HCT116 (cell line): Measurements from ENCODE around the gene GPR180. TPM values are rescaled to one million over a fixed set of nuclear protein-coding genes. Genes with fewer than 3 reads are reported as not detected.

Experiments
- ATAC-seq: fragments of 200-7000 bp; cut with Tn5 transposase; 2 replicates; pipeline ENCODE4 v1.9.1; 2020; ENCODE audit warnings: mild to moderate bottlenecking, moderate library complexity
- BruUV-seq: library from RNA; stranded (reverse); fragments of 400-500 nt; replicated peaks from 2 replicates; lab custom pipeline; 2021; lab: Mats Ljungman, UMichigan
- CTCF ChIA-PET: fragments of 300-600 bp; sonication (Branson Sonifier 250); formaldehyde crosslinking; loops from one replicate; lab custom pipeline; 2021; ENCODE audit warnings: antibody characterized with exemption; lab: Charles Lee
- POLR2A ChIA-PET: fragments of 300-600, 350-600 bp; sonication (Branson Sonifier 250); formaldehyde crosslinking; loops from one replicate; lab custom pipeline; 2021; ENCODE audit warnings: antibody characterized with exemption; lab: Charles Lee
- RAD21 ChIA-PET, 2 experiments: fragments of 300-600 bp; sonication (Branson Sonifier 250); formaldehyde crosslinking; loops; one replicate each; lab custom pipeline; 2023; ENCODE audit warnings: low total read pairs in 2 of 2; ENCODE audit not compliant: uncharacterized antibody in 2 of 2, unreplicated experiment in 2 of 2, low non-redundant PET in 1 of 2; lab: Charles Lee
- DNase-seq: peaks from one replicate; pipeline ENCODE4 v3.0.0-alpha.2; 2010; ENCODE audit warnings: low read depth, low spot score
- H2AFZ ChIP-seq: fragments of 200-600 bp; shearing (Covaris generic), sonication (generic); 2 replicates; pipeline ENCODE4 v1.6.1; 2017; ENCODE audit warnings: low read depth, mixed run types, mixed read lengths, antibody characterized with exemption, low read length; ENCODE audit not compliant: poor library complexity, severe bottlenecking
- H3K27ac ChIP-seq: 2 replicates; pipeline ENCODE4 v1.5.1; 2012; ENCODE audit warnings: low read depth, low read length
- H3K27me3 ChIP-seq: fragments of 200-600 bp; sonication (generic); 2 replicates; pipeline ENCODE4 v1.6.1; 2016; ENCODE audit warnings: mixed run types, low read length, mixed read lengths; ENCODE audit not compliant: insufficient read depth
- H3K36me3 ChIP-seq, 2 experiments: fragments of 200-500 bp in 1 of 2; fragments of 200-600 bp in 1 of 2; sonication (Bioruptor generic) in 1 of 2; sonication (generic) in 1 of 2; 2 replicates each; pipeline versions ENCODE4 v1.5.1 to v1.6.1; 2014 to 2016; ENCODE audit warnings: low read length in 2 of 2, inconsistent platforms in 1 of 2, mixed read lengths in 1 of 2, mixed run types in 1 of 2; ENCODE audit not compliant: insufficient read depth in 2 of 2, control insufficient read depth in 1 of 2
- H3K4me1 ChIP-seq, 2 experiments: fragments of 200-600 bp in 1 of 2; sonication (generic) in 1 of 2; 2 replicates each; pipeline versions ENCODE4 v1.5.1 to v1.6.1; 2012 to 2017; ENCODE audit warnings: low read length in 2 of 2, inconsistent platforms in 1 of 2, mild to moderate bottlenecking in 1 of 2, mixed read lengths in 1 of 2, mixed run types in 1 of 2, moderate library complexity in 1 of 2; ENCODE audit not compliant: insufficient read depth in 2 of 2, control insufficient read depth in 1 of 2
- H3K4me2 ChIP-seq: fragments of 200-600 bp; sonication (generic); 2 replicates; pipeline ENCODE4 v1.6.1; 2017; ENCODE audit warnings: mixed run types, low read length, mixed read lengths
- H3K4me3 ChIP-seq, 2 experiments: fragments of 200-600 bp in 1 of 2; sonication (generic) in 1 of 2; replicated peaks in 1 of 2; 2 replicates each; pipeline ENCODE4 v1.5.1; 2011 to 2016; ENCODE audit warnings: low read length in 2 of 2, control low read depth in 1 of 2, low read depth in 1 of 2, mild to moderate bottlenecking in 1 of 2, mixed read lengths in 1 of 2, mixed run types in 1 of 2
- H3K79me2 ChIP-seq: fragments of 200-600 bp; sonication (generic); 2 replicates; pipeline ENCODE4 v1.6.1; 2017; ENCODE audit warnings: mild to moderate bottlenecking, mixed run types, low read length, moderate library complexity, mixed read lengths; ENCODE audit not compliant: insufficient read depth
- H3K9ac ChIP-seq: fragments of 200-600 bp; sonication (generic); 2 replicates; pipeline ENCODE4 v1.6.1; 2016; ENCODE audit warnings: low read length, mixed read lengths
- H3K9me2 ChIP-seq: fragments of 200-600 bp; sonication (generic), shearing (Covaris generic); 2 replicates; pipeline ENCODE4 v1.6.1; 2017; ENCODE audit warnings: mixed run types, mild to moderate bottlenecking, moderate library complexity; ENCODE audit not compliant: insufficient read depth
- H3K9me3 ChIP-seq, 2 experiments: fragments of 200-500 bp in 1 of 2; fragments of 200-600 bp in 1 of 2; sonication (Bioruptor generic) in 1 of 2; sonication (generic) in 1 of 2; 2 replicates each; pipeline ENCODE4 v1.6.1; 2014 to 2017; ENCODE audit warnings: low read length in 2 of 2, mixed read lengths in 2 of 2, inconsistent platforms in 1 of 2, low read depth in 1 of 2, mild to moderate bottlenecking in 1 of 2, mixed run types in 1 of 2, moderate library complexity in 1 of 2; ENCODE audit not compliant: control insufficient read depth in 1 of 2, insufficient read depth in 1 of 2
- H4K20me1 ChIP-seq: fragments of 200-600 bp; sonication (generic), shearing (Covaris generic); 2 replicates; pipeline ENCODE4 v1.6.1; 2017; ENCODE audit warnings: mixed run types, mild to moderate bottlenecking, moderate library complexity; ENCODE audit not compliant: insufficient read depth
- CEBPB ChIP-seq: IDR thresholded peaks from 2 replicates; pipeline ENCODE4 v1.6.1; 2012; ENCODE audit warnings: low read depth
- ELF1 ChIP-seq: IDR thresholded peaks from 2 replicates; pipeline ENCODE4 v1.6.1; 2012; ENCODE audit warnings: low read depth, borderline replicate concordance
- JUND ChIP-seq: IDR thresholded peaks from 2 replicates; pipeline ENCODE4 v1.6.1; 2012
- RAD21 ChIP-seq: IDR thresholded peaks from 2 replicates; pipeline ENCODE4 v1.6.1; 2012; ENCODE audit warnings: low read depth, mild to moderate bottlenecking
- intact Hi-C: fragments of 100-400 bp; cut with micrococcal nuclease; formaldehyde crosslinking; loops from 2 replicates; pipeline ENCODE4 v1.10.0; 2022
- total RNA-seq: library from RNA; stranded (reverse); gene quantifications from one replicate; pipeline ENCODE4 v1.2.1, GENCODE V29; 2021; ENCODE audit not compliant: unreplicated experiment
- TF ChIP-seq, protein P1 (sequence below), 3 experiments: fragments of 200-600 bp in 1 of 3; sonication (generic) in 1 of 3; IDR thresholded peaks in 2 of 3; conservative IDR thresholded peaks in 1 of 3; 2 replicates each; pipeline ENCODE4 v1.5.1; 2012 to 2017; ENCODE audit warnings: low read depth in 2 of 3, low read length in 2 of 3, antibody characterized with exemption in 1 of 3, borderline replicate concordance in 1 of 3, control low read depth in 1 of 3, mild to moderate bottlenecking in 1 of 3, mixed read lengths in 1 of 3, mixed run types in 1 of 3, moderate library complexity in 1 of 3; ENCODE audit not compliant: insufficient read depth in 1 of 3
- TF ChIP-seq, protein P2 (sequence below): IDR thresholded peaks from 2 replicates; pipeline ENCODE4 v1.6.1; 2012
- TF ChIP-seq, protein P3 (sequence below): IDR thresholded peaks from 2 replicates; pipeline ENCODE4 v1.6.1; 2012; ENCODE audit warnings: low read depth

GPR180 gene
- total RNA-seq, 1 experiment from 2014 or later: 6.4 TPM

DNA sequence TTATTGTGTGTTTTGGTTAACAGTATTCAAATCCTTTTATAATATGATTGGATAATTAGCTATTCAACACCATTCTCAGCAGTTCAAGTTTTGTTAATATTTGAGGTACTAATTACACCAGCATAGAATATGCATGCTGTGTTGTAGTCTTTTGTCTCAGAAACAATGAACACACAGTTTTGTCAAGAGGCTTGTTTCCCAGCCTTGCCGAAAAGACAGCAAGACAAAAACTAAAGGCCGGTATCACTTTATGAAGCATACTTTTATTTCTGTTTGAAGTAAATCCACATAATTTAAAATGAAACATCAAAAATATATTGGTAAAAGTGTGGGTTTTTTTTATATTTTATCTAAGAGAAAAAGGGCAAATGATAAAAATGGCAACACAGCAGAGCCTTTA is 7.5 kb downstream of the GPR180 start (continued):
- TF ChIP-seq, protein P1, sequence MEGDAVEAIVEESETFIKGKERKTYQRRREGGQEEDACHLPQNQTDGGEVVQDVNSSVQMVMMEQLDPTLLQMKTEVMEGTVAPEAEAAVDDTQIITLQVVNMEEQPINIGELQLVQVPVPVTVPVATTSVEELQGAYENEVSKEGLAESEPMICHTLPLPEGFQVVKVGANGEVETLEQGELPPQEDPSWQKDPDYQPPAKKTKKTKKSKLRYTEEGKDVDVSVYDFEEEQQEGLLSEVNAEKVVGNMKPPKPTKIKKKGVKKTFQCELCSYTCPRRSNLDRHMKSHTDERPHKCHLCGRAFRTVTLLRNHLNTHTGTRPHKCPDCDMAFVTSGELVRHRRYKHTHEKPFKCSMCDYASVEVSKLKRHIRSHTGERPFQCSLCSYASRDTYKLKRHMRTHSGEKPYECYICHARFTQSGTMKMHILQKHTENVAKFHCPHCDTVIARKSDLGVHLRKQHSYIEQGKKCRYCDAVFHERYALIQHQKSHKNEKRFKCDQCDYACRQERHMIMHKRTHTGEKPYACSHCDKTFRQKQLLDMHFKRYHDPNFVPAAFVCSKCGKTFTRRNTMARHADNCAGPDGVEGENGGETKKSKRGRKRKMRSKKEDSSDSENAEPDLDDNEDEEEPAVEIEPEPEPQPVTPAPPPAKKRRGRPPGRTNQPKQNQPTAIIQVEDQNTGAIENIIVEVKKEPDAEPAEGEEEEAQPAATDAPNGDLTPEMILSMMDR (IDR thresholded peaks at IDR 0.05 in 2 of 3, conservative IDR thresholded peaks at IDR 0.05 in 1 of 3; ENCODE audit: borderline replicate concordance in 1 of 3, insufficient read depth in 1 of 3, low read depth in 2 of 3, low read length in 2 of 3): no peak
- TF ChIP-seq, protein P2, sequence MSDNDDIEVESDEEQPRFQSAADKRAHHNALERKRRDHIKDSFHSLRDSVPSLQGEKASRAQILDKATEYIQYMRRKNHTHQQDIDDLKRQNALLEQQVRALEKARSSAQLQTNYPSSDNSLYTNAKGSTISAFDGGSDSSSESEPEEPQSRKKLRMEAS: no peak
- TF ChIP-seq ELF1: no peak
- no peak for TF ChIP-seq RAD21
- TF ChIP-seq CEBPB: no peak

DNA sequence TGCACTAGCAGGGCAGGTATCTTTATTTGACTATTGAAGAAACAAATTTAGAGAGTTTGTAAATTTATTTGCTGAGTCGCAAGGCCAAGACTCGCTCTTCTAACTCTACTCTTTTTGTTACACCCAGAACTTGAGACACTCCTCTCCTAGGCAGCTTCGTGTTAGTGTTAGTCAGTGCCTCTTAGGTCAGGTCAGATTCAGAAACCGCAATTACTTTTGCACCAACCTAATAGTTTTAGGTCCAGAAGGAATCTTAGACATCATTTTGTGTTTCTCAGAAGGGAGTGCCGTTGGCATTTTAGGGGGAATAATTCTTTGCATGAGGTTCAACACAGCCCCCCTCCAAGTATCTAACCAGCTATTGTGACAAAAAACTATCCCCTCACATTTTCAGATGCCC is 8.8 kb downstream of the GPR180 start:
- BruUV-seq: no TSS peak
- peaks cover 4% of the 10 kb centered on the region; the same call in 1 of the 2 replicates for H3K79me2 ChIP-seq
- ChIA-PET CTCF (no interaction called here), POLR2A (no interaction called here), RAD21 (no interaction called here)
- H3K4me1 ChIP-seq: no peaks in the 10 kb centered on the region
- H3K27ac ChIP-seq: no peak overlapping the region
- no peak overlapping the region for H3K9ac ChIP-seq
- peaks cover 5 to 10% of the 10 kb centered on the region in 2 experiments; a peak in 1 of 4 replicates for H3K36me3 ChIP-seq
- H3K9me2 ChIP-seq: no peaks in the 10 kb centered on the region
- DNase-seq (no peak), ATAC-seq (no peak)
- H3K4me3 ChIP-seq: no peak overlapping the region
- no peaks in the 10 kb centered on the region for H4K20me1 ChIP-seq
- H3K9me3 ChIP-seq: no peaks in the 10 kb centered on the region
- TF ChIP-seq, protein P3, sequence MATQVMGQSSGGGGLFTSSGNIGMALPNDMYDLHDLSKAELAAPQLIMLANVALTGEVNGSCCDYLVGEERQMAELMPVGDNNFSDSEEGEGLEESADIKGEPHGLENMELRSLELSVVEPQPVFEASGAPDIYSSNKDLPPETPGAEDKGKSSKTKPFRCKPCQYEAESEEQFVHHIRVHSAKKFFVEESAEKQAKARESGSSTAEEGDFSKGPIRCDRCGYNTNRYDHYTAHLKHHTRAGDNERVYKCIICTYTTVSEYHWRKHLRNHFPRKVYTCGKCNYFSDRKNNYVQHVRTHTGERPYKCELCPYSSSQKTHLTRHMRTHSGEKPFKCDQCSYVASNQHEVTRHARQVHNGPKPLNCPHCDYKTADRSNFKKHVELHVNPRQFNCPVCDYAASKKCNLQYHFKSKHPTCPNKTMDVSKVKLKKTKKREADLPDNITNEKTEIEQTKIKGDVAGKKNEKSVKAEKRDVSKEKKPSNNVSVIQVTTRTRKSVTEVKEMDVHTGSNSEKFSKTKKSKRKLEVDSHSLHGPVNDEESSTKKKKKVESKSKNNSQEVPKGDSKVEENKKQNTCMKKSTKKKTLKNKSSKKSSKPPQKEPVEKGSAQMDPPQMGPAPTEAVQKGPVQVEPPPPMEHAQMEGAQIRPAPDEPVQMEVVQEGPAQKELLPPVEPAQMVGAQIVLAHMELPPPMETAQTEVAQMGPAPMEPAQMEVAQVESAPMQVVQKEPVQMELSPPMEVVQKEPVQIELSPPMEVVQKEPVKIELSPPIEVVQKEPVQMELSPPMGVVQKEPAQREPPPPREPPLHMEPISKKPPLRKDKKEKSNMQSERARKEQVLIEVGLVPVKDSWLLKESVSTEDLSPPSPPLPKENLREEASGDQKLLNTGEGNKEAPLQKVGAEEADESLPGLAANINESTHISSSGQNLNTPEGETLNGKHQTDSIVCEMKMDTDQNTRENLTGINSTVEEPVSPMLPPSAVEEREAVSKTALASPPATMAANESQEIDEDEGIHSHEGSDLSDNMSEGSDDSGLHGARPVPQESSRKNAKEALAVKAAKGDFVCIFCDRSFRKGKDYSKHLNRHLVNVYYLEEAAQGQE: no peak
- no peak for TF ChIP-seq RAD21
- no peak for TF ChIP-seq JUND
- no peak overlapping the region for H3K4me2 ChIP-seq
- H2AFZ ChIP-seq: no peak overlapping the region
- H3K27me3 ChIP-seq: no peaks in the 10 kb centered on the region
- intact Hi-C loops: no loop called here
